GM23338 (cell line): ENCODE measurements around the gene SPECC1L. TPM values are rescaled to one million over a fixed set of nuclear protein-coding genes. Genes with fewer than 3 reads are reported as not detected.

Source experiments
- ATAC-seq: fragments of 200-7000 bp; cut with Tn5 transposase; 3 replicates; pipeline ENCODE4 v1.9.1; 2020
- DNase-seq: peaks from one replicate; pipeline ENCODE4 v3.0.0-alpha.2; 2015; ENCODE audit warnings: low spot score
- H2AFZ ChIP-seq: fragments of 200-600 bp; sonication (generic); 2 replicates; pipeline ENCODE4 v1.8.0; 2016; ENCODE audit warnings: antibody characterized with exemption, mild to moderate bottlenecking, moderate library complexity
- H3F3A ChIP-seq: fragments of 200-600 bp; sonication (generic); replicated peaks from 2 replicates; pipeline ENCODE4 v1.8.0; 2017; ENCODE audit warnings: antibody characterized with exemption, mixed run types, low read depth
- H3K27ac ChIP-seq: fragments of 200-600 bp; sonication (generic); 2 replicates; pipeline ENCODE4 v1.6.1; 2016; ENCODE audit warnings: low read depth
- H3K27me3 ChIP-seq: fragments of 200-600 bp; sonication (generic); 2 replicates; pipeline ENCODE4 v1.8.0; 2016; ENCODE audit warnings: mild to moderate bottlenecking, mixed run types, moderate library complexity; ENCODE audit not compliant: insufficient read depth
- H3K36me3 ChIP-seq: fragments of 200-600 bp; sonication (generic); 2 replicates; pipeline ENCODE4 v1.8.0; 2016; ENCODE audit warnings: mild to moderate bottlenecking; ENCODE audit not compliant: insufficient read depth
- H3K4me1 ChIP-seq: fragments of 200-600 bp; sonication (generic); 2 replicates; pipeline ENCODE4 v1.8.0; 2016; ENCODE audit warnings: mild to moderate bottlenecking, moderate library complexity; ENCODE audit not compliant: insufficient read depth
- H3K4me2 ChIP-seq: fragments of 200-600 bp; sonication (generic); 2 replicates; pipeline ENCODE4 v1.7.1; 2017; ENCODE audit warnings: mixed run types
- H3K4me3 ChIP-seq: fragments of 200-600 bp; sonication (generic); 2 replicates; pipeline ENCODE4 v1.6.1; 2016; ENCODE audit warnings: mixed run types
- H3K79me2 ChIP-seq: fragments of 200-600 bp; sonication (generic); replicated peaks from 2 replicates; pipeline ENCODE4 v1.8.0; 2017; ENCODE audit warnings: mild to moderate bottlenecking; ENCODE audit not compliant: insufficient read depth
- H3K9me2 ChIP-seq: fragments of 200-600 bp; sonication (generic); 2 replicates; pipeline ENCODE4 v1.8.0; 2017; ENCODE audit not compliant: insufficient read depth
- H4K20me1 ChIP-seq: fragments of 200-600 bp; sonication (generic); replicated peaks from 2 replicates; pipeline ENCODE4 v1.8.0; 2017; ENCODE audit warnings: mild to moderate bottlenecking; ENCODE audit not compliant: insufficient read depth
- H3K27ac Mint-ChIP-seq: 2 replicates; pipeline ENCODE4 v1.8.0; 2020; ENCODE audit warnings: inconsistent platforms, mild to moderate bottlenecking, moderate library complexity, mixed read lengths
- H3K27me3 Mint-ChIP-seq: 3 replicates; pipeline ENCODE4 v1.8.0; 2022; ENCODE audit warnings: low read depth, mild to moderate bottlenecking, moderate library complexity, mixed read lengths, inconsistent platforms; ENCODE audit not compliant: insufficient read depth, poor library complexity
- H3K36me3 Mint-ChIP-seq: 3 replicates; pipeline ENCODE4 v1.8.0; 2021; ENCODE audit warnings: low read depth, mild to moderate bottlenecking, inconsistent platforms, moderate library complexity, mixed read lengths
- H3K4me1 Mint-ChIP-seq: 3 replicates; pipeline ENCODE4 v1.8.0; 2020; ENCODE audit warnings: mild to moderate bottlenecking, inconsistent platforms, mixed read lengths
- H3K4me3 Mint-ChIP-seq: 3 replicates; pipeline ENCODE4 v1.8.0; 2021; ENCODE audit warnings: moderate library complexity, mild to moderate bottlenecking, inconsistent platforms, mixed read lengths
- H3K9me3 Mint-ChIP-seq: 3 replicates; pipeline ENCODE4 v1.8.0; 2020; ENCODE audit warnings: moderate library complexity, mild to moderate bottlenecking, inconsistent platforms, mixed read lengths
- CREB1 ChIP-seq: fragments of 250-450 bp; sonication (Bioruptor Pico); IDR thresholded peaks from 2 replicates; pipeline ENCODE4 v1.5.0; 2020; ENCODE audit warnings: low read depth, mild to moderate bottlenecking, moderate library complexity
- CTCF ChIP-seq, 2 experiments: fragments of 200-600 bp in 1 of 2; sonication (generic) in 1 of 2; conservative IDR thresholded peaks; 2 replicates each; pipeline versions ENCODE4 v1.5.1 to v1.6.1; 2016 to 2017; ENCODE audit warnings: antibody characterized with exemption in 2 of 2, low read depth in 2 of 2, mild to moderate bottlenecking in 2 of 2, moderate library complexity in 1 of 2
- EZH2 ChIP-seq: fragments of 200-600 bp; sonication (generic); IDR thresholded peaks from one replicate; pipeline ENCODE4 v1.8.0; 2017; ENCODE audit warnings: antibody characterized with exemption, mild to moderate bottlenecking, low read depth; ENCODE audit not compliant: unreplicated experiment
- EZH2phosphoT487 ChIP-seq: fragments of 200-600 bp; sonication (generic); IDR thresholded peaks from one replicate; pipeline ENCODE4 v1.8.1; 2018; ENCODE audit warnings: antibody characterized with exemption; ENCODE audit not compliant: unreplicated experiment
- JUNB ChIP-seq: IDR thresholded peaks from one replicate; pipeline ENCODE4 v1.6.1; 2016; ENCODE audit warnings: antibody characterized with exemption; ENCODE audit not compliant: unreplicated experiment
- NANOG ChIP-seq: IDR thresholded peaks from 2 replicates; pipeline ENCODE4 v1.6.1; 2016; ENCODE audit warnings: antibody characterized with exemption, borderline replicate concordance
- POLR2AphosphoS5 ChIP-seq: IDR thresholded peaks from 2 replicates; pipeline ENCODE4 v1.6.1; 2016; ENCODE audit warnings: antibody characterized with exemption, low read depth
- STAT1 ChIP-seq: IDR thresholded peaks from one replicate; pipeline ENCODE4 v1.6.1; 2016; ENCODE audit warnings: antibody characterized with exemption; ENCODE audit not compliant: unreplicated experiment
- ZNF114 ChIP-seq: fragments of 250-450 bp; sonication (Bioruptor Pico); IDR thresholded peaks from 2 replicates; pipeline ENCODE4 v1.5.0; 2020; ENCODE audit warnings: mild to moderate bottlenecking, moderate library complexity
- ZNF331 ChIP-seq: fragments of 250-450 bp; sonication (Bioruptor Pico); IDR thresholded peaks from 2 replicates; pipeline ENCODE4 v1.5.0; 2020; ENCODE audit warnings: low read depth, mild to moderate bottlenecking, moderate library complexity
- ZNF462 ChIP-seq: fragments of 250-450 bp; sonication (Bioruptor Pico); IDR thresholded peaks from 2 replicates; pipeline ENCODE4 v1.5.0; 2020; ENCODE audit warnings: mild to moderate bottlenecking, moderate library complexity
- polyA plus RNA-seq: library from polyadenylated mRNA; unstranded; fragments of >200 nt; fragmentation: Nextera tagmentation; extraction: Ambion mirVana; gene quantifications from 2 replicates; pipeline ENCODE4 v1.2.1, GENCODE V29; 2016
- total RNA-seq: library from RNA; depleted of rRNA; stranded (reverse); fragments of >200 nt; shearing (Covaris generic); gene quantifications from 2 replicates; pipeline ENCODE4 v1.2.3, GENCODE V29; 2014
- TF ChIP-seq, protein P1 (sequence below): IDR thresholded peaks from one replicate; pipeline ENCODE4 v1.6.1; 2018; ENCODE audit warnings: antibody characterized with exemption; ENCODE audit not compliant: unreplicated experiment
- TF ChIP-seq, protein P2 (sequence below): IDR thresholded peaks from 2 replicates; pipeline ENCODE4 v1.6.1; 2016; ENCODE audit warnings: antibody characterized with exemption

Gene SPECC1L
- total and polyA plus RNA-seq, 2 experiments from 2014 or later: 24.3 to 44.7 TPM

- Histone ChIP-seq H3K4me1 (peaks cover 2% of the 10 kb centered on the region), H4K20me1 (peaks cover 34% of the 10 kb centered on the region), H3K9me2 (no peaks in the 10 kb centered on the region), H3K27me3 (no peaks in the 10 kb centered on the region), H3K4me2 (no peak overlapping the region), H3K4me3 (no peak overlapping the region), H3K27ac (no peak overlapping the region), H3K36me3 (no peaks in the 10 kb centered on the region), H2AFZ (no peak overlapping the region), H3F3A (no peaks in the 10 kb centered on the region), H3K79me2 (peaks cover 85% of the 10 kb centered on the region)
- peaks cover 19% of the 10 kb centered on the region for H3K4me1 Mint-ChIP-seq
- no peak overlapping the region for H3K27ac Mint-ChIP-seq
- H3K4me3 Mint-ChIP-seq: no peak overlapping the region
- TF ChIP-seq POLR2AphosphoS5 (no peak), STAT1 (no peak), ZNF114 (CRISPR knock-in tag) (no peak), CTCF (conservative IDR thresholded peaks at IDR 0.05; ENCODE audit: low read depth in 2 of 2) (no peak), CREB1 (CRISPR knock-in tag) (no peak), ZNF462 (CRISPR knock-in tag) (no peak), ZNF331 (no peak), JUNB (no peak), NANOG (no peak), EZH2phosphoT487 (no peak), EZH2 (no peak)
- TF ChIP-seq, protein P1, sequence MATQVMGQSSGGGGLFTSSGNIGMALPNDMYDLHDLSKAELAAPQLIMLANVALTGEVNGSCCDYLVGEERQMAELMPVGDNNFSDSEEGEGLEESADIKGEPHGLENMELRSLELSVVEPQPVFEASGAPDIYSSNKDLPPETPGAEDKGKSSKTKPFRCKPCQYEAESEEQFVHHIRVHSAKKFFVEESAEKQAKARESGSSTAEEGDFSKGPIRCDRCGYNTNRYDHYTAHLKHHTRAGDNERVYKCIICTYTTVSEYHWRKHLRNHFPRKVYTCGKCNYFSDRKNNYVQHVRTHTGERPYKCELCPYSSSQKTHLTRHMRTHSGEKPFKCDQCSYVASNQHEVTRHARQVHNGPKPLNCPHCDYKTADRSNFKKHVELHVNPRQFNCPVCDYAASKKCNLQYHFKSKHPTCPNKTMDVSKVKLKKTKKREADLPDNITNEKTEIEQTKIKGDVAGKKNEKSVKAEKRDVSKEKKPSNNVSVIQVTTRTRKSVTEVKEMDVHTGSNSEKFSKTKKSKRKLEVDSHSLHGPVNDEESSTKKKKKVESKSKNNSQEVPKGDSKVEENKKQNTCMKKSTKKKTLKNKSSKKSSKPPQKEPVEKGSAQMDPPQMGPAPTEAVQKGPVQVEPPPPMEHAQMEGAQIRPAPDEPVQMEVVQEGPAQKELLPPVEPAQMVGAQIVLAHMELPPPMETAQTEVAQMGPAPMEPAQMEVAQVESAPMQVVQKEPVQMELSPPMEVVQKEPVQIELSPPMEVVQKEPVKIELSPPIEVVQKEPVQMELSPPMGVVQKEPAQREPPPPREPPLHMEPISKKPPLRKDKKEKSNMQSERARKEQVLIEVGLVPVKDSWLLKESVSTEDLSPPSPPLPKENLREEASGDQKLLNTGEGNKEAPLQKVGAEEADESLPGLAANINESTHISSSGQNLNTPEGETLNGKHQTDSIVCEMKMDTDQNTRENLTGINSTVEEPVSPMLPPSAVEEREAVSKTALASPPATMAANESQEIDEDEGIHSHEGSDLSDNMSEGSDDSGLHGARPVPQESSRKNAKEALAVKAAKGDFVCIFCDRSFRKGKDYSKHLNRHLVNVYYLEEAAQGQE: no peak
- TF ChIP-seq, protein P2, sequence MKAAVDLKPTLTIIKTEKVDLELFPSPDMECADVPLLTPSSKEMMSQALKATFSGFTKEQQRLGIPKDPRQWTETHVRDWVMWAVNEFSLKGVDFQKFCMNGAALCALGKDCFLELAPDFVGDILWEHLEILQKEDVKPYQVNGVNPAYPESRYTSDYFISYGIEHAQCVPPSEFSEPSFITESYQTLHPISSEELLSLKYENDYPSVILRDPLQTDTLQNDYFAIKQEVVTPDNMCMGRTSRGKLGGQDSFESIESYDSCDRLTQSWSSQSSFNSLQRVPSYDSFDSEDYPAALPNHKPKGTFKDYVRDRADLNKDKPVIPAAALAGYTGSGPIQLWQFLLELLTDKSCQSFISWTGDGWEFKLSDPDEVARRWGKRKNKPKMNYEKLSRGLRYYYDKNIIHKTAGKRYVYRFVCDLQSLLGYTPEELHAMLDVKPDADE: no peak
- DNase-seq (no peak), ATAC-seq (no peak)
- H3K36me3 Mint-ChIP-seq: no peaks in the 10 kb centered on the region
- H3K9me3 Mint-ChIP-seq: no peaks in the 10 kb centered on the region
- H3K27me3 Mint-ChIP-seq: peaks cover 1% of the 10 kb centered on the region
Measured at GRCh38 chr22:24291515-24292201, 21.0 kb downstream of the SPECC1L start.
